ENCODE results near the gene PTPRK.

DNA sequence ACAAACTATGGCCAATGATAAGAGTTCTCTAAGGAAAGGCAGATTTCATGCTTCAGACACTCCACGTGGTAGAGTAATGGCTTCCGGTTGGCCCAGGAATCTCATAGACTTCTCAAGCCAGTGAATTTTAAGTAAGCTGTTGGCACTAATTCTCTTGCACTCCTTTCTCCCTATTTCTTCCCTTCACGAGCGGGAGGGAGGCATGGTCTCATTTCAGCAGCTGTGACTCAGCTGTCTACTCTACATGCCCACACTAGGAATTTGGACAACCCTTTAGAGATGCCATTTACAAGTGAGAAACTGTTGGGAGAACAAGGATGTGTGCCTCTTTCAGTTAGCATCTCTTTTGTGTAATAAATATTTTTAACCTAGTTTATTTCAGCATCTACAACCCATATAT is 107.7 kb downstream of the PTPRK start:
- TF ChIP-seq CEBPB (IDR thresholded peaks at IDR 0.05) = no peak
- no peak for TF ChIP-seq TEAD4 (IDR thresholded peaks at IDR 0.05)
- TF ChIP-seq, protein P1, sequence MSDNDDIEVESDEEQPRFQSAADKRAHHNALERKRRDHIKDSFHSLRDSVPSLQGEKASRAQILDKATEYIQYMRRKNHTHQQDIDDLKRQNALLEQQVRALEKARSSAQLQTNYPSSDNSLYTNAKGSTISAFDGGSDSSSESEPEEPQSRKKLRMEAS (IDR thresholded peaks at IDR 0.05) = no peak
- no peak for TF ChIP-seq EP300 (IDR thresholded peaks at IDR 0.05; ENCODE audit: borderline replicate concordance)
- no peak for TF ChIP-seq ZBTB7A (IDR thresholded peaks at IDR 0.05; ENCODE audit: low read depth)
- TF ChIP-seq RAD21 (IDR thresholded peaks at IDR 0.05; ENCODE audit: low read depth) = no peak
- no peak for TF ChIP-seq TAF1 (IDR thresholded peaks at IDR 0.05; ENCODE audit: low read depth)

Measured in Ishikawa (cell line).